NCI-H1436 treated with DMSO at 0.1 percent for 48 hours (cell line): ENCODE measurements around the gene MYH11.
A peak's percentile ranks its signal among the peaks of the same experiment; 100 is the strongest.
"Not testable (repeated sequence)": the region's sequence is repeated elsewhere in the genome, so short reads cannot be mapped to it uniquely, and the experiment has no call there.

Source experiments
- DNase-seq: peaks from one replicate; lab custom pipeline; 2025; lab: John Stamatoyannopoulos, UW

Gene MYH11

GRCh38 chr16:15714393-15715172, 142.2 kb downstream of the MYH11 start:
- DNase-seq: no peak

- no peak for DNase-seq
These were observed 147.8 kb downstream of the MYH11 start for GRCh38 chr16:15708997-15709396.

- no peak for DNase-seq
These were observed 148.7 kb downstream of the MYH11 start for GRCh38 chr16:15708096-15708495.

- no peak for DNase-seq
These were observed 149.5 kb downstream of the MYH11 start for GRCh38 chr16:15707332-15707731.

- no peak for DNase-seq
These were observed 151.7 kb downstream of the MYH11 start for GRCh38 chr16:15705064-15705565.

- no peak for DNase-seq
These were observed 152.3 kb downstream of the MYH11 start for GRCh38 chr16:15704545-15704987.

GRCh38 chr16:15703029-15703736, 153.6 kb downstream of the MYH11 start:
- no peak for DNase-seq

- no peak for DNase-seq
These were observed 154.6 kb downstream of the MYH11 start for GRCh38 chr16:15701975-15702970.

- DNase-seq: no peak
These were observed 155.5 kb downstream of the MYH11 start for GRCh38 chr16:15701367-15701766.

- DNase-seq: no peak
These were observed 157.0 kb downstream of the MYH11 start for GRCh38 chr16:15699819-15700218.

- no peak for DNase-seq
These were observed 162.3 kb downstream of the MYH11 start for GRCh38 chr16:15694499-15694898.

GRCh38 chr16:15692508-15692907, 164.3 kb downstream of the MYH11 start:
- DNase-seq: not testable (repeated sequence)

GRCh38 chr16:15691046-15691445, 165.8 kb downstream of the MYH11 start:
- DNase-seq: no peak

GRCh38 chr16:15690296-15690695, 166.5 kb downstream of the MYH11 start:
- no peak for DNase-seq

- no peak for DNase-seq
These were observed 167.5 kb downstream of the MYH11 start for GRCh38 chr16:15689290-15689689.

GRCh38 chr16:15686287-15686686, 170.5 kb downstream of the MYH11 start:
- DNase-seq: no peak

GRCh38 chr16:15682105-15682570, 174.7 kb downstream of the MYH11 start:
- no peak for DNase-seq

- no peak for DNase-seq
These were observed 179.4 kb downstream of the MYH11 start for GRCh38 chr16:15677447-15677846.

- no peak for DNase-seq
These were observed 180.3 kb downstream of the MYH11 start for GRCh38 chr16:15676506-15676905.

- no peak for DNase-seq
These were observed 182.3 kb downstream of the MYH11 start for GRCh38 chr16:15674571-15674970.

GRCh38 chr16:15672514-15673167, 184.2 kb downstream of the MYH11 start:
- peak; percentile 80 for DNase-seq
